Esophagus squamous epithelium (tissue), 5 donors: ENCODE measurements around the gene ARID3A. TPM values are rescaled to one million over a fixed set of nuclear protein-coding genes. Genes with fewer than 3 reads are reported as not detected.

Source experiments
- DNase-seq: peaks from one replicate; lab custom pipeline; 2025; lab: John Stamatoyannopoulos, UW
- H3K27ac ChIP-seq, 4 donors: fragments of 200-600 bp; sonication (generic); one replicate each; pipeline ENCODE4 v1.5.1; 2016 to 2019; ENCODE audit warnings: mild to moderate bottlenecking in 1 of 4
- H3K27me3 ChIP-seq, 4 donors: fragments of 200-600 bp; sonication (generic); 1 replicate in 3 of 4; 2 replicates in 1 of 4; pipeline versions ENCODE4 v1.5.1 to v1.6.0; 2017 to 2021; ENCODE audit warnings: antibody characterized with exemption in 1 of 4
- H3K36me3 ChIP-seq, 3 donors: fragments of 200-600 bp; sonication (generic); one replicate each; pipeline ENCODE4 v1.5.1; 2016 to 2019
- H3K4me1 ChIP-seq, 3 donors: fragments of 200-600 bp; sonication (generic); one replicate each; pipeline ENCODE4 v1.5.1; 2017 to 2019
- H3K4me3 ChIP-seq, 4 donors: fragments of 200-600 bp; sonication (generic); 1 replicate in 3 of 4; 2 replicates in 1 of 4; pipeline ENCODE4 v1.5.1; 2016 to 2019; ENCODE audit warnings: mild to moderate bottlenecking in 2 of 4, moderate library complexity in 1 of 4
- H3K9me3 ChIP-seq, 3 donors: fragments of 200-600 bp; sonication (generic); one replicate each; pipeline ENCODE4 v1.5.1; 2016 to 2019
- CTCF ChIP-seq, 6 experiments: fragments of 450-650 bp in 4 of 6; fragments of 200-600 bp in 2 of 6; sonication (generic) in 2 of 6; IDR thresholded peaks; one replicate each; pipeline ENCODE4 v1.5.1; 2016 to 2019; ENCODE audit warnings: antibody characterized with exemption in 6 of 6, mild to moderate bottlenecking in 4 of 6, moderate library complexity in 4 of 6
- POLR2A ChIP-seq, 4 donors: fragments of 450-650 bp; IDR thresholded peaks; one replicate each; pipeline ENCODE4 v1.6.1; 2017; ENCODE audit warnings: antibody characterized with exemption in 4 of 4, mild to moderate bottlenecking in 4 of 4, moderate library complexity in 3 of 4
- WGBS, 2 donors: methylation state at CpG; one replicate each; pipeline ENCODE4 v1.1.5; 2018; 5-methylcytosine and 5-hydroxymethylcytosine counted together
- intact Hi-C: fragments of 100-400 bp; cut with DNase I; formaldehyde crosslinking; loops from one replicate; pipeline ENCODE4 v1.15.0; 2022
- total RNA-seq, 4 donors: library from RNA; depleted of rRNA; stranded (reverse); fragments of >200 nt; gene quantifications; one replicate each; pipeline ENCODE4 v1.1.0, GENCODE V29; 2016
- donor health status: DM: yes; HTN: yes; CAD: no.

ARID3A gene
- total RNA-seq, 4 donors from 2014 or later, result 3.0 to 6.6 (median 4.7) TPM

GRCh38 chr19:1015061-1015781 is 89.4 kb downstream of the ARID3A start:
- Histone ChIP-seq H3K27ac (peak overlapping the region; percentile 89 to 97 (median 94)), H3K27me3 (no peaks in the 10 kb centered on the region), H3K4me1 (peaks cover 55 to 71% (median 56%) of the 10 kb centered on the region in 3 donors), H3K9me3 (no peaks in the 10 kb centered on the region), H3K4me3 (no peak overlapping the region), H3K36me3 (peaks cover 32 to 52% (median 38%) of the 10 kb centered on the region in 3 donors)
- no peak for DNase-seq
- WGBS, 2 donors, result no CpG with 5 or more reads among the region's 29 CpGs
- intact Hi-C loops, result no loop called here
- TF ChIP-seq POLR2A (IDR thresholded peaks at IDR 0.05), result no peak
- no peak for TF ChIP-seq CTCF (IDR thresholded peaks at IDR 0.05)

- no peak for DNase-seq
- H3K27me3 ChIP-seq, result no peaks in the 10 kb centered on the region
- peaks cover 24 to 44% (median 32%) of the 10 kb centered on the region in 3 donors for H3K36me3 ChIP-seq
- intact Hi-C loops, result no loop called here
- peak overlapping the region in 2 of 4 donors; percentile 2 to 51 for H3K4me3 ChIP-seq
- peak overlapping the region; percentile 89 to 97 (median 94) for H3K27ac ChIP-seq
- 10 to 58% methylated on average over 2 to 4 of the region's 31 CpGs for WGBS, 2 donors
- H3K4me1 ChIP-seq, result peaks cover 55 to 69% (median 56%) of the 10 kb centered on the region in 3 donors
- H3K9me3 ChIP-seq, result no peaks in the 10 kb centered on the region
- TF ChIP-seq POLR2A (IDR thresholded peaks at IDR 0.05) (no peak), CTCF (IDR thresholded peaks at IDR 0.05) (no peak)
These were observed 90.2 kb downstream of the ARID3A start for GRCh38 chr19:1015782-1016646.

- peak overlapping the region in 3 of 4 donors; percentile 12 to 51 (median 16) for H3K4me3 ChIP-seq
- DNase-seq, result no peak
These were observed 90.8 kb downstream of the ARID3A start for GRCh38 chr19:1016647-1017114.

GRCh38 chr19:1017115-1017905 is 91.5 kb downstream of the ARID3A start:
- peak overlapping the region; percentile 89 to 97 (median 94) for H3K27ac ChIP-seq
- H3K27me3 ChIP-seq, result no peaks in the 10 kb centered on the region
- H3K4me1 ChIP-seq, result peaks cover 56 to 77% (median 61%) of the 10 kb centered on the region in 3 donors
- WGBS, 2 donors, result 24 to 49% methylated on average over 5 to 10 of the region's 24 CpGs
- peaks cover 11 to 31% (median 20%) of the 10 kb centered on the region in 3 donors for H3K36me3 ChIP-seq
- no peak for DNase-seq
- TF ChIP-seq POLR2A (IDR thresholded peaks at IDR 0.05) (no peak), CTCF (IDR thresholded peaks at IDR 0.05) (no peak)
- intact Hi-C loops, result no loop called here
- no peaks in the 10 kb centered on the region for H3K9me3 ChIP-seq
- peak overlapping the region in 3 of 4 donors; percentile 12 to 51 (median 16) for H3K4me3 ChIP-seq

More at GRCh38 chr19:1016647-1017114, 90.8 kb downstream of the ARID3A start:
- H3K27me3 ChIP-seq, result no peaks in the 10 kb centered on the region
- no peaks in the 10 kb centered on the region for H3K9me3 ChIP-seq
- peaks cover 55 to 71% (median 56%) of the 10 kb centered on the region in 3 donors for H3K4me1 ChIP-seq
- 24 to 35% methylated on average over 5 to 8 of the region's 12 CpGs for WGBS, 2 donors
- intact Hi-C loops, result no loop called here
- peaks cover 18 to 37% (median 26%) of the 10 kb centered on the region in 3 donors for H3K36me3 ChIP-seq
- H3K27ac ChIP-seq, result peak overlapping the region; percentile 89 to 97 (median 94)
- TF ChIP-seq POLR2A (IDR thresholded peaks at IDR 0.05) (no peak), CTCF (IDR thresholded peaks at IDR 0.05) (no peak)
